HFFc6 (cell line): ENCODE data around the gene EFCAB8. TPM values are rescaled to one million over a fixed set of nuclear protein-coding genes. Genes with fewer than 3 reads are reported as not detected.

Source experiments
- DNase-seq: peaks from one replicate; pipeline ENCODE4 v3.0.0-alpha.2; 2018
- H3K27ac Mint-ChIP-seq: 2 replicates; pipeline ENCODE4 v1.8.0; 2020; ENCODE audit warnings: mild to moderate bottlenecking, mixed read lengths
- H3K27me3 Mint-ChIP-seq: 2 replicates; pipeline ENCODE4 v1.8.0; 2021; ENCODE audit warnings: mild to moderate bottlenecking, moderate library complexity, mixed read lengths; ENCODE audit not compliant: insufficient read depth
- H3K36me3 Mint-ChIP-seq: 2 replicates; pipeline ENCODE4 v1.8.0; 2021; ENCODE audit warnings: low read depth, mixed read lengths
- H3K4me1 Mint-ChIP-seq: 2 replicates; pipeline ENCODE4 v1.8.0; 2020; ENCODE audit warnings: low read depth, mixed read lengths
- H3K4me3 Mint-ChIP-seq: 2 replicates; pipeline ENCODE4 v1.8.0; 2020; ENCODE audit warnings: mild to moderate bottlenecking, moderate library complexity, mixed read lengths
- H3K9me3 Mint-ChIP-seq: 2 replicates; pipeline ENCODE4 v1.8.0; 2020; ENCODE audit warnings: mild to moderate bottlenecking, mixed read lengths
- total RNA-seq, 6 experiments: library from RNA; stranded (reverse); fragmentation: NEBNext Ultra II Directional; extraction: Animal tissue kit (Norgen Biotek cat#: 25700); gene quantifications; 2 replicates in 1 of 6; 3 replicates in 5 of 6; pipeline ENCODE4 v1.2.3, GENCODE V29; 2021
- TF ChIP-seq, protein P1 (sequence below): fragments of 200-600 bp; sonication (generic); IDR thresholded peaks from 2 replicates; pipeline ENCODE4 v1.5.0; 2021; ENCODE audit warnings: antibody characterized with exemption, mild to moderate bottlenecking

The EFCAB8 gene
- total RNA-seq, 6 experiments from 2014 or later = not detected

DNA sequence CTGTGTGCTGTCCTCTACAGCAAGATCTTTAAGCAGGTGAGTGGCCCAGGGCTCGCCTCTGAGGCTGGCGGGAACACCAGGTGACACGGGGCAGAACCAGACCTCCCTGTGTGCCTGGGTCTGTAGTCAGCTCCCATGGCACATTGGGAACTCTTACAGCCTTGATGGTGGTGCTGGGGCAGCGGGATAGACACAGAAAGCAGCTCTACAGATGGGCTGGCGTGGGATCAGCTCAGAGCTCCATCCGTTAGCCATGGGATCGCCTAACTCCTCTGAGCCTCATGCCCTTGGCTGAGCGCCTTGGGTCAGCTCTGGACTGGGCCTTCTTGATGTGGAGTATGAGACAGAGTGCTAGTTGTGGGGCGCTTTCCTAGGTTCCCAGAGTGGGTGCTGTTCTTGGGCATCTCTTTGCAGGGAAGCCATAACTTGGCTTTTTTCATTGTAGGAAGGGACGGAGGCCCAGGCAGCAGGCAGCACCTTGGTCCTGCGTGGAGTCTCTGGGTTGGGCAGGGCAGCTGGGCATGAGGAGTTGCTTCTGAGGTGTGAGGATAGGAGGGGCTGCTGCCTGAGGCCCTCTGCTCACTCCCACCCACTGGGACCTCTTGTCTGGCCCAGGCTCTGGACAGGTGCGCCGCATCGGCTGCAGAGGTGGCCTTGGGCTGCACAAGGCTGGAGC is 51.3 kb downstream of the EFCAB8 start:
- TF ChIP-seq, protein P1, sequence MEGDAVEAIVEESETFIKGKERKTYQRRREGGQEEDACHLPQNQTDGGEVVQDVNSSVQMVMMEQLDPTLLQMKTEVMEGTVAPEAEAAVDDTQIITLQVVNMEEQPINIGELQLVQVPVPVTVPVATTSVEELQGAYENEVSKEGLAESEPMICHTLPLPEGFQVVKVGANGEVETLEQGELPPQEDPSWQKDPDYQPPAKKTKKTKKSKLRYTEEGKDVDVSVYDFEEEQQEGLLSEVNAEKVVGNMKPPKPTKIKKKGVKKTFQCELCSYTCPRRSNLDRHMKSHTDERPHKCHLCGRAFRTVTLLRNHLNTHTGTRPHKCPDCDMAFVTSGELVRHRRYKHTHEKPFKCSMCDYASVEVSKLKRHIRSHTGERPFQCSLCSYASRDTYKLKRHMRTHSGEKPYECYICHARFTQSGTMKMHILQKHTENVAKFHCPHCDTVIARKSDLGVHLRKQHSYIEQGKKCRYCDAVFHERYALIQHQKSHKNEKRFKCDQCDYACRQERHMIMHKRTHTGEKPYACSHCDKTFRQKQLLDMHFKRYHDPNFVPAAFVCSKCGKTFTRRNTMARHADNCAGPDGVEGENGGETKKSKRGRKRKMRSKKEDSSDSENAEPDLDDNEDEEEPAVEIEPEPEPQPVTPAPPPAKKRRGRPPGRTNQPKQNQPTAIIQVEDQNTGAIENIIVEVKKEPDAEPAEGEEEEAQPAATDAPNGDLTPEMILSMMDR = no peak
- DNase-seq = no peak
- Mint-ChIP-seq H3K36me3 (no peaks in the 10 kb centered on the region), H3K9me3 (peaks cover 6% of the 10 kb centered on the region), H3K27ac (no peak overlapping the region), H3K4me1 (no peaks in the 10 kb centered on the region), H3K27me3 (peaks cover 30% of the 10 kb centered on the region), H3K4me3 (no peak overlapping the region)

DNA sequence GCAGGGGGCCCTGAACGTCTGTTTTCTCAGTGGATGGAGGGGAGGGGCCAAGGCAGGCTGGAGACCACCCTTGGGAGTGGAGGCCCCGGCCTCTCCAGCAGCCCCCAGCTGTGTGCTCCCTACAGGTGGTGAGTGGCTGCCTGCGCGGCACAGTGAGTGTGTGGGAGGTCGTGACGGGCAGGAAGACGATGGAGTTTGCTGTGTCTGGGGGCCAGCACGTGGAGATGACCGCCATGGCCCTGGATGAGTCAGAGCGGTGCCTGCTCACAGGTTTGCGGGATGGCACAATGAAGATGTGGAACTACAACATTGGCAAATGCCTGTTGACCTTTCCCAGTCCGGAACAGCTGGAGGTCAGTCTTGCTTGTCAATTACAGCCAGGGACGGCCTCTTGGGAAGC is 52.6 kb downstream of the EFCAB8 start:
- TF ChIP-seq, protein P1 = no peak
- no peak overlapping the region for H3K4me3 Mint-ChIP-seq
- H3K27ac Mint-ChIP-seq = no peak overlapping the region
- H3K27me3 Mint-ChIP-seq = peaks cover 35% of the 10 kb centered on the region
- no peaks in the 10 kb centered on the region for H3K4me1 Mint-ChIP-seq
- H3K36me3 Mint-ChIP-seq = no peaks in the 10 kb centered on the region
- no peak for DNase-seq
- peaks cover 19% of the 10 kb centered on the region for H3K9me3 Mint-ChIP-seq

DNA sequence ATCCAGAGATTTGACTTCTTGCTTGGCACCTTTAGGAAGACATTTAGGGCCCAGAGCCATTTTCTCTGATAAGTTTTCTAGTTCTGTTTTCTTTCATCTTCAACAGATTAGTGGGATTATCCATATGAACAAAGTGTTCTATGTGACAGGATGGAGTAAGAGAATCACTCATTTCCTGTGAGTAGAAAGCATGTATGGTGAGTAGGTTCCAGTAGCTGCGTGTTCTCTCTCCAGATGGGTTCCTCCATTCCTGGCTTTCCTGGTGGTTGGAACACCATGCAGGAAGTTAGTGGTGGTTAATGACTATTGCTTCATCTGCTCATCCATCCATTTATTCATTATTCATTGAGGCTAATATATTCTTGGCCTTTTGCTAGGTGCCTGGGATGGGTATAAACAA is 54.0 kb downstream of the EFCAB8 start:
- TF ChIP-seq, protein P1 = no peak
- H3K4me3 Mint-ChIP-seq = no peak overlapping the region
- no peaks in the 10 kb centered on the region for H3K36me3 Mint-ChIP-seq
- DNase-seq = no peak
- H3K27ac Mint-ChIP-seq = no peak overlapping the region
- peaks cover 30% of the 10 kb centered on the region for H3K27me3 Mint-ChIP-seq
- H3K9me3 Mint-ChIP-seq = peaks cover 24% of the 10 kb centered on the region
- H3K4me1 Mint-ChIP-seq = no peaks in the 10 kb centered on the region

DNA sequence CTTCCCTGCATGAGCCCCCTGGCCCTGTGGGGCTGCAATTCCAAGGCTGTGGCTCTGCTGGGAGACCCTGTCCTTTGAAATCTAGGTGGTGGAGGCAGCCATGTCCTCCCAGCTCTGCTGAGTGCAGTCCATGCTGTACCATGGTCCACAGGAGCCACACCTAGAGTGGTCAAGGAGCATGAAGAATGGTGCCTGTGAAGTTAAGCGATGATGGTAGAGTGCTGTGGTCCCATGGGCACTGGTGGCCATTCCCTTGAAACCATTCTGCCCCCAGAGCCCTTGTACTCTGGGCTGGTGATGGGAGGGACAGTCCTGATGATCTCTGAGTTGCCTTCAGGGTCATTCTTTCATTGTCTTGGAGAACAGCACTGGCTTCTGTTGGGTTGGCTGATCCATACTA is 55.3 kb downstream of the EFCAB8 start:
- H3K4me1 Mint-ChIP-seq = no peaks in the 10 kb centered on the region
- H3K27ac Mint-ChIP-seq = no peak overlapping the region
- H3K4me3 Mint-ChIP-seq = no peak overlapping the region
- no peak for DNase-seq
- TF ChIP-seq, protein P1 = no peak
- H3K9me3 Mint-ChIP-seq = peaks cover 24% of the 10 kb centered on the region
- peaks cover 27% of the 10 kb centered on the region for H3K27me3 Mint-ChIP-seq
- H3K36me3 Mint-ChIP-seq = no peaks in the 10 kb centered on the region

DNA sequence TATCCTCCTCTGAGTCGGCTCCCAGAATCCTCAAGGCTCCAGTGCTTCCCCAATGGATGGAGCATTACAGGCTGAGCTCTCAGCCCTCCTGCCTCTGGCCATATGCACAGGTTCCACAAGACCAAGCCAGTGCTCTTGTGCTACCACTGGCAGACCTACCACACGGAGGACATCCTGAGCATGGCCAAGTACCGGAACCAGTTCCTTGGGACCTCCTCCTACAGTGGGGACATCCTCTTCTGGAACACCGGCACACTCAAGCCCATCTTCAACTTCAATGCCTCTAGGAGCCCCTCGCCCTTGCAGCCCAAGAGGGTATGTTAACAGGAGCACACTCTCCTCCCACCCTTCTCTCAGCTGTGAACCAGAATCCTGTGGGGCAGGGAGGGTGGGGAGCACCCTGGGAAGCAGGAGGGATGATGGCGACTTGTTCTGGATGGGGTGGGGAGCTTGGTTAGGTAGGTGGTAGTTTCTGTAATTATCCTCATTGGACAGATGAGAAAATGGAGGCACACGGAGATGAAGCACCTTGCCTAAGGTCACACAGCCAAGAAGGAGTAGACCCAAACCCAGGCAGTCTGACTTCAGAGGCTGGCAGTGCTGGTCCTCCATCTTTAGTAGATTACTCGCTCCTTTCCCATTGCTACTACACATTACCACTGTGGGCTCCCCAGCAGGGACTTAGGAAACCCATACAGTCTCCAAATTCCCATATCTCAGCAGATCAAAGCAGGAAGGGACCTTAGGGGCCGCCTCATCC is 58.6 kb downstream of the EFCAB8 start:
- H3K9me3 Mint-ChIP-seq = peaks cover 24% of the 10 kb centered on the region
- DNase-seq = no peak
- no peak overlapping the region for H3K4me3 Mint-ChIP-seq

More for the DNA sequence above, 58.6 kb downstream of the EFCAB8 start:
- Mint-ChIP-seq H3K4me1 (no peaks in the 10 kb centered on the region), H3K27ac (no peak overlapping the region), H3K27me3 (peaks cover 21% of the 10 kb centered on the region), H3K36me3 (no peaks in the 10 kb centered on the region)
- TF ChIP-seq, protein P1 = no peak
